GM21528 (cell line): ENCODE results near the gene KCNN3.
"Not testable (repeated sequence)": the region's sequence is repeated elsewhere in the genome, so short reads cannot be mapped to it uniquely, and the experiment has no call there.

Source experiments
- ATAC-seq: cut with Tn5 transposase; IDR thresholded peaks from one replicate; pipeline ENCODE4 v1.9.1; 2021; ENCODE audit warnings: mild to moderate bottlenecking, moderate library complexity; ENCODE audit not compliant: unreplicated experiment, low FRiP score

KCNN3 gene

GRCh38 chr1:154674456-154674855, 195.6 kb downstream of the KCNN3 start:
- not testable (repeated sequence) for ATAC-seq

GRCh38 chr1:154672245-154672644, 197.8 kb downstream of the KCNN3 start:
- ATAC-seq: not testable (repeated sequence)

GRCh38 chr1:154671412-154671811, 198.7 kb downstream of the KCNN3 start:
- ATAC-seq: not testable (repeated sequence)

GRCh38 chr1:154670310-154671270, 199.5 kb downstream of the KCNN3 start:
- not testable (repeated sequence) for ATAC-seq

GRCh38 chr1:154669464-154670282, 200.4 kb downstream of the KCNN3 start:
- ATAC-seq: no peak

- ATAC-seq: no peak
Measured at GRCh38 chr1:154666051-154666790, 203.9 kb downstream of the KCNN3 start.

GRCh38 chr1:154664331-154665002, 205.6 kb downstream of the KCNN3 start:
- ATAC-seq: no peak

GRCh38 chr1:154663471-154664060, 206.5 kb downstream of the KCNN3 start:
- no peak for ATAC-seq

- no peak for ATAC-seq
Measured at GRCh38 chr1:154661110-154661509, 209.0 kb downstream of the KCNN3 start.

- no peak for ATAC-seq
Measured at GRCh38 chr1:154659823-154660592, 210.1 kb downstream of the KCNN3 start.

- no peak for ATAC-seq
Measured at GRCh38 chr1:154657556-154657955, 212.5 kb downstream of the KCNN3 start.

GRCh38 chr1:154652893-154653292, 217.2 kb downstream of the KCNN3 start:
- no peak for ATAC-seq
